DOHH2 (cell line): ENCODE results near the gene ADAMTSL5.

Source experiments
- CTCF ChIP-seq: fragments of 200-600 bp; sonication (generic); IDR thresholded peaks from one replicate; pipeline ENCODE4 v1.5.1; 2014; ENCODE audit warnings: antibody characterized with exemption, mild to moderate bottlenecking, low read depth, low read length; ENCODE audit not compliant: poor library complexity, severe bottlenecking
- EZH2phosphoT487 ChIP-seq: fragments of 200-600 bp; sonication (generic); IDR thresholded peaks from 2 replicates; pipeline ENCODE4 v1.6.1; 2017; ENCODE audit warnings: borderline replicate concordance, mild to moderate bottlenecking, antibody characterized with exemption, low read length, moderate library complexity, mixed read lengths

DNA sequence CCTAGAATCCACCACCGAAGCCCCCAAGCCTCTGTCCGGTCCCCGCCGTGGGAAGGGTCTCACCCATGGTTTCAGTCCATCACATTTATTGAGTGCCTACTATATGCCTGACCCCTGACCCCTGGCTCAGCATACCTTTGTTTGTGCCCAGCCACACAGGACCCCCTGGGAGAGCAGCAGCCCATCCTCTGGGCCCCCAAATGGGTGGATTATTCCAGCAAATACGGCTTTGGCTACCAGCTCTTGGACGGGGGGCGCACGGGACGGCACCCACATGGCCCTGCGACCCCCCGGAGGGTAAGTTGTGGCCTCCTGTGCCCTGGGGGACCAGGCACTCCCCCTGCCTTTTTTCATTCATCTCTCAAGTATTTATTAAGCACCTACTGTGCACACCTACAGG is 18.8 kb upstream of the ADAMTSL5 start:
- no peak for TF ChIP-seq CTCF
- no peak for TF ChIP-seq EZH2phosphoT487
